NCI-H2196 (cell line): ENCODE data around the gene FOXL2NB.

Source experiments
- DNase-seq: peaks from one replicate; lab custom pipeline; 2025; ENCODE audit not compliant: unreplicated experiment; lab: John Stamatoyannopoulos, UW

FOXL2NB gene

GRCh38 chr3:138944929-138945708 lies 1.9 kb upstream of the FOXL2NB start:
- DNase-seq = no peak

- DNase-seq = peak; percentile 72
Observed at GRCh38 chr3:138945709-138946662, 1.0 kb upstream of the FOXL2NB start.

- no peak for DNase-seq
Observed at GRCh38 chr3:138947495-138948121, 591 bp downstream of the FOXL2NB start.

GRCh38 chr3:138948371-138949001 lies 1.5 kb downstream of the FOXL2NB start:
- no peak for DNase-seq

GRCh38 chr3:138949002-138949418 lies 2.0 kb downstream of the FOXL2NB start:
- DNase-seq = no peak

- no peak for DNase-seq
Observed at GRCh38 chr3:138949445-138950005, 2.5 kb downstream of the FOXL2NB start.

- DNase-seq = no peak
Observed at GRCh38 chr3:138950006-138950644, 3.1 kb downstream of the FOXL2NB start.

GRCh38 chr3:138950701-138951100 lies 3.7 kb downstream of the FOXL2NB start:
- no peak for DNase-seq

- no peak for DNase-seq
Observed at GRCh38 chr3:138960417-138960852, 13.4 kb downstream of the FOXL2NB start.

- DNase-seq = no peak
Observed at GRCh38 chr3:138962854-138963560, 16.0 kb downstream of the FOXL2NB start.

- no peak for DNase-seq
Observed at GRCh38 chr3:138964264-138964663, 17.2 kb downstream of the FOXL2NB start.

- no peak for DNase-seq
Observed at GRCh38 chr3:138964923-138965322, 17.9 kb downstream of the FOXL2NB start.

- DNase-seq = no peak
Observed at GRCh38 chr3:138971766-138972320, 24.8 kb downstream of the FOXL2NB start.

GRCh38 chr3:138972941-138973340 lies 25.9 kb downstream of the FOXL2NB start:
- no peak for DNase-seq

GRCh38 chr3:138974462-138974861 lies 27.4 kb downstream of the FOXL2NB start:
- DNase-seq = no peak

GRCh38 chr3:138975351-138975750 lies 28.3 kb downstream of the FOXL2NB start:
- DNase-seq = no peak

- no peak for DNase-seq
Observed at GRCh38 chr3:138976047-138976446, 29.0 kb downstream of the FOXL2NB start.

- no peak for DNase-seq
Observed at GRCh38 chr3:138984816-138985215, 37.8 kb downstream of the FOXL2NB start.

- DNase-seq = no peak
Observed at GRCh38 chr3:138985932-138986331, 38.9 kb downstream of the FOXL2NB start.
